Activated naive CD8-positive, alpha-beta T cell treated with anti-CD3 and anti-CD28 coated beads for 36 hours (primary cell): Measurements from ENCODE around the gene IGDCC3. TPM values are rescaled to one million over a fixed set of nuclear protein-coding genes. Genes with fewer than 3 reads are reported as not detected.

Experiments used
- DNase-seq: peaks from one replicate; pipeline ENCODE4 v3.0.0; 2021
- H3K27ac Mint-ChIP-seq: one replicate; pipeline ENCODE4 v1.8.0; 2022; ENCODE audit warnings: mild to moderate bottlenecking, moderate library complexity, mixed read lengths
- H3K27me3 Mint-ChIP-seq: one replicate; pipeline ENCODE4 v1.8.0; 2022; ENCODE audit warnings: mild to moderate bottlenecking, mixed read lengths
- H3K36me3 Mint-ChIP-seq: one replicate; pipeline ENCODE4 v1.8.0; 2021; ENCODE audit warnings: mild to moderate bottlenecking, mixed read lengths
- H3K4me1 Mint-ChIP-seq: one replicate; pipeline ENCODE4 v1.8.0; 2021; ENCODE audit warnings: mixed read lengths
- H3K4me3 Mint-ChIP-seq: one replicate; pipeline ENCODE4 v1.8.0; 2022; ENCODE audit warnings: mild to moderate bottlenecking, moderate library complexity, mixed read lengths
- H3K9me3 Mint-ChIP-seq: one replicate; pipeline ENCODE4 v1.8.0; 2022; ENCODE audit warnings: mixed read lengths
- total RNA-seq, 2 experiments: library from RNA; stranded (reverse); gene quantifications; one replicate each; pipeline ENCODE4 v1.2.3, GENCODE V29; 2021

IGDCC3 gene
- total RNA-seq, 2 experiments from 2014 or later = not detected

- Mint-ChIP-seq H3K4me3 (no peak overlapping the region), H3K27ac (no peak overlapping the region), H3K36me3 (no peaks in the 10 kb centered on the region), H3K4me1 (no peaks in the 10 kb centered on the region), H3K9me3 (no peaks in the 10 kb centered on the region), H3K27me3 (peaks cover 17% of the 10 kb centered on the region)
- no peak for DNase-seq
These were observed 50.0 kb downstream of the IGDCC3 start for GRCh38 chr15:65327651-65328393.

- Mint-ChIP-seq H3K27ac (no peak overlapping the region), H3K36me3 (no peaks in the 10 kb centered on the region), H3K4me3 (no peak overlapping the region), H3K9me3 (no peaks in the 10 kb centered on the region), H3K27me3 (peaks cover 23% of the 10 kb centered on the region), H3K4me1 (no peaks in the 10 kb centered on the region)
- no peak for DNase-seq
These were observed 51.0 kb downstream of the IGDCC3 start for GRCh38 chr15:65326818-65327217.

DNA sequence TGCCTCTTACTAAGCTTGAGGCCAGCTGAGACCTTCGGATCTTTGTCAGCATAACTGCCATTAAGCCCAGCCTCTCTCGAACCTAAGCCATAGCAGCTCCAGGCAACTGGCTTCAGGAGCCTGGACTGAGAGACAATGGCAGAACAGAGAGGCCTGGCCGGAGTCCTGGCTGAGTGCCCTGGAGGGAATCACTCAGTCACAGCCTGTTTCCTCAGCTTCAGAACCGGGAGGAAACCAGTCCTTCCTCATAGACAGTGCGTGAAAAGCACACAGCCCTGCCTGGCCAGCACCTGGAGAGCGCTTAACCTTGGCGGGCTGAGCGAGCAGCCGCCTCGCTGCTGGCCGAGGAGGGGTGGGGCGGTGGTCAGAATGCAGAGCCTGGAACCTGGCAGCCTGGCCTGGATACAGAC lies 51.7 kb downstream of the IGDCC3 start:
- no peaks in the 10 kb centered on the region for H3K4me1 Mint-ChIP-seq
- H3K27ac Mint-ChIP-seq = no peak overlapping the region
- DNase-seq = no peak
- no peak overlapping the region for H3K4me3 Mint-ChIP-seq
- H3K27me3 Mint-ChIP-seq = peaks cover 23% of the 10 kb centered on the region
- H3K36me3 Mint-ChIP-seq = no peaks in the 10 kb centered on the region
- no peaks in the 10 kb centered on the region for H3K9me3 Mint-ChIP-seq

- H3K36me3 Mint-ChIP-seq = no peaks in the 10 kb centered on the region
- H3K4me3 Mint-ChIP-seq = no peak overlapping the region
- DNase-seq = no peak
- no peaks in the 10 kb centered on the region for H3K4me1 Mint-ChIP-seq
- no peak overlapping the region for H3K27ac Mint-ChIP-seq
- H3K9me3 Mint-ChIP-seq = no peaks in the 10 kb centered on the region
- H3K27me3 Mint-ChIP-seq = peaks cover 29% of the 10 kb centered on the region
These were observed 54.7 kb downstream of the IGDCC3 start for GRCh38 chr15:65323071-65323511.

DNA sequence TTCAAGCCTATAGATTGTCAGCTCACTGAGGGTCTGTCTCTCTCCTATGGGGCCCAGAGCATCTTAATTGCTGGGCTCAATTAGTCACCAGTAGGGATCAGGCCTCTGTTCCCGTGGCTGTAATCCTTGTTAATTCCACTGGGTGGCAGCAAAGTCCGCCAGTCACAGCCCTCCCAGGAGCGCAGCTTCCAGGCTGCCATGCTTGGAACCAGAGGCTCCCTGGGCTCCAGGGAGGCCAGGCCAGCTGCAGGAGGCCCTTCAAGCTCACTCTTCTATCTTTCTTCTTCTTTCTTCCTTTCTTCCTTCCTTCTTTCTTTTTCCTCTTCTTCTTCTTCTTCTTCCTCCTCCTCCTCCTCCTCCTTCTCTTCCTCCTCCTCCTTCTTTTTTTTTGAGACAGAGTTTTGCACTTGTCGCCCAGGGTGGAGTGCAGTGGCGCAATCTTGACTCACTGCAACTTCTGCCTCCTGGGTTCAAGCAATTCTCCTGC lies 58.9 kb downstream of the IGDCC3 start:
- Mint-ChIP-seq H3K9me3 (no peaks in the 10 kb centered on the region), H3K4me1 (no peaks in the 10 kb centered on the region), H3K4me3 (no peak overlapping the region), H3K36me3 (no peaks in the 10 kb centered on the region), H3K27me3 (peaks cover 21% of the 10 kb centered on the region), H3K27ac (no peak overlapping the region)
- DNase-seq = peak; percentile 81

GRCh38 chr15:65312400-65312916 lies 65.3 kb downstream of the IGDCC3 start:
- H3K27ac Mint-ChIP-seq = no peak overlapping the region
- H3K9me3 Mint-ChIP-seq = no peaks in the 10 kb centered on the region
- H3K4me3 Mint-ChIP-seq = no peak overlapping the region
- H3K27me3 Mint-ChIP-seq = no peaks in the 10 kb centered on the region
- H3K36me3 Mint-ChIP-seq = no peaks in the 10 kb centered on the region
- DNase-seq = no peak
- no peaks in the 10 kb centered on the region for H3K4me1 Mint-ChIP-seq

DNA sequence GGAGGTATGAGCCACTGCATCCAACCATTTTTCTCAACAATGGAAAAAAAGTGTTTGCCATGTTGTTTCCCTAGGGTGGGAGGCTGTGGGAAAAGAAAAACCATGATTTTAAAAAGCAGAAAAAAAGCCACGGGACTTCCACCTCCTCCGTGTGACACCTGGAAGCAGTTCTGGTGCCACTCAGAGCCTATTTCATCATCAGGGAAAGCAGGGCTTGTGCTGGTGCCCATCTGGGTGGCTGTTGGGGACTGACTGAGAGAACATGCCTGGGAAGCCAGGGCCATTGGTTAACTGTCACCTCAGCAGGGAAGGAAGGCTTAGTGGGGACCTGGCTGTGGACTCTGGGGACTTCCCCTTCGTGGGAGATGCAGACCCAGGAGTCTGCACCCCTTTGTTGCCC lies 66.0 kb downstream of the IGDCC3 start:
- H3K27ac Mint-ChIP-seq = no peak overlapping the region
- no peak overlapping the region for H3K4me3 Mint-ChIP-seq
- H3K36me3 Mint-ChIP-seq = no peaks in the 10 kb centered on the region
- H3K9me3 Mint-ChIP-seq = no peaks in the 10 kb centered on the region
- no peaks in the 10 kb centered on the region for H3K4me1 Mint-ChIP-seq
- DNase-seq = no peak
- no peaks in the 10 kb centered on the region for H3K27me3 Mint-ChIP-seq

GRCh38 chr15:65310431-65311137 lies 67.2 kb downstream of the IGDCC3 start:
- Mint-ChIP-seq H3K27me3 (no peaks in the 10 kb centered on the region), H3K9me3 (no peaks in the 10 kb centered on the region), H3K36me3 (no peaks in the 10 kb centered on the region), H3K4me3 (no peak overlapping the region), H3K27ac (no peak overlapping the region), H3K4me1 (peaks cover 5% of the 10 kb centered on the region)
- DNase-seq = no peak

GRCh38 chr15:65309882-65310418 lies 67.9 kb downstream of the IGDCC3 start:
- H3K27me3 Mint-ChIP-seq = peaks cover under 1% of the 10 kb centered on the region
- H3K4me1 Mint-ChIP-seq = peaks cover 9% of the 10 kb centered on the region
- H3K36me3 Mint-ChIP-seq = no peaks in the 10 kb centered on the region
- H3K27ac Mint-ChIP-seq = no peak overlapping the region
- no peaks in the 10 kb centered on the region for H3K9me3 Mint-ChIP-seq
- no peak overlapping the region for H3K4me3 Mint-ChIP-seq
- no peak for DNase-seq

DNA sequence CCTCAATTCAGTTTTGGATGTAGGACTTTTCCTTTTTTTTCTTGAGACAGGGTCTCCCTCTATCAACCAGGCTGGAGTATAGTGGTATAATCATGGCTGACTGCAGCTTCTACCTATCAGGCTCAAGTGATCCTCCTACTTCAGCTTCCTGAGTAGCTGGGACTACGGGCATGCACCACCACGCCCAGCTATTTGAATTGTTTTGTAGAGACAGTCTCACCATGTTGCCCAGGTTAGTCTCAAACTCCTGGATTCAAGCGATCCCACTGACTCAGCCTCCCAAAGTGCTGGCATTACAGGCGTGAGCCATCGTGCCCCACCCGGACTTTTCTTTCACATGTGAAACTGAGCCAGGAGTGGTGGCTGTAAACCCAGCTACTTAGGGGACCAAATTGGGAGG lies 69.8 kb downstream of the IGDCC3 start:
- Mint-ChIP-seq H3K9me3 (no peaks in the 10 kb centered on the region), H3K36me3 (no peaks in the 10 kb centered on the region), H3K4me1 (peaks cover 20% of the 10 kb centered on the region), H3K4me3 (no peak overlapping the region), H3K27ac (no peak overlapping the region), H3K27me3 (peaks cover 7% of the 10 kb centered on the region)
- DNase-seq = no peak

DNA sequence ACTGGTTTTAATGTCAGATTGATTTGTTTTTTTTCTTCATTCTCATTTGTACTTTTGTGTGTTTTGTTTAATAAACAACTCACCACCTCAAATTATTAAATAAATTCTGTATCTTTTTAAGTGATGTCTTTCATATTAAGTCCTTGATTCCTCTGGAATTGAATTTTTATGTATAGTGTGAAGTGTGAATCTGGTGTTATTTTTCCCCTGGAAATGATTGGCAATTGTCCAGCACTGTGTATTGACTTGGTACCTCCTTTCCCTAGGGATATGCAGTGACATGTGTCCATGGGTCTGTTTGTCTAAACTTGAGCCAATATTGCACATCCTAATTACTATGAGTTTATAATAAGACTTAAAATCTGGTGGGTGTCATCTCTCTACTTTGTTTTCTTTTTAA lies 71.3 kb downstream of the IGDCC3 start:
- Mint-ChIP-seq H3K4me1 (peaks cover 20% of the 10 kb centered on the region), H3K4me3 (no peak overlapping the region), H3K27ac (no peak overlapping the region), H3K27me3 (peaks cover 7% of the 10 kb centered on the region), H3K36me3 (no peaks in the 10 kb centered on the region), H3K9me3 (no peaks in the 10 kb centered on the region)
- no peak for DNase-seq

- H3K27ac Mint-ChIP-seq = no peak overlapping the region
- H3K36me3 Mint-ChIP-seq = no peaks in the 10 kb centered on the region
- H3K4me1 Mint-ChIP-seq = peaks cover 20% of the 10 kb centered on the region
- H3K9me3 Mint-ChIP-seq = no peaks in the 10 kb centered on the region
- H3K27me3 Mint-ChIP-seq = peaks cover 7% of the 10 kb centered on the region
- no peak for DNase-seq
- H3K4me3 Mint-ChIP-seq = no peak overlapping the region
These were observed 72.0 kb downstream of the IGDCC3 start for GRCh38 chr15:65305776-65306175.

DNA sequence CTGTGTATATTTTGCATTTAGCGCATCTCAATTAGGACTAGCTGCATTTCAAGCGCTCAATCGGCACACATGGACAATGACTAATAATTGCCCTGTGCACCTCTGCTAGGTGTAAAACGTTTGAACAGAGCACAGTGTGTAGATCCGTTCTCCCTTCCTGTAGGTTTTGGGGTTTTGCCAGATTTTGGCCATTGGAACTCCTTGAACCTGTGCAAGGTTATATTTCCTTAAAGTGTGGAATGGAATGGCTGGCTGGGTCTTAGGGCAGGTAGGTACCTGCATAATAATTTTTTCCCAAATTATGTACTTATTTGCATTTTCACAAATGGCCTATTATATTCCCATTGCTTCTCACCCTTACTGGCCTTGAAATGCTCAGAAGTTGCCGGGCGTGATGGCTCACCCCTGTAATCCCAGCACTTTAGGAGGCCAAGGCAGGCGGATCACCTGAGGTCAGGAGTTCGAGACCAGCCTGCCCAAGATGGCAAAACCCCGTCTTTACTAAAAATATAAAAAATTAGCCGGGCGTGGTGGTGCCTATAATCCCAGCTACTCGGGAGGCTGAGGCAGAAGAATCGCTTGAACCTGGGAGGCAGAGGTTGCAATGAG lies 72.5 kb downstream of the IGDCC3 start:
- no peaks in the 10 kb centered on the region for H3K36me3 Mint-ChIP-seq
- H3K27ac Mint-ChIP-seq = peak overlapping the region; percentile 97
- DNase-seq = no peak
- H3K9me3 Mint-ChIP-seq = no peaks in the 10 kb centered on the region
- peaks cover 7% of the 10 kb centered on the region for H3K27me3 Mint-ChIP-seq
- H3K4me3 Mint-ChIP-seq = peak overlapping the region; percentile 93
- H3K4me1 Mint-ChIP-seq = peaks cover 24% of the 10 kb centered on the region

- H3K4me3 Mint-ChIP-seq = peak within 1 kb of the TSS; percentile 93
- peak; percentile 88 for DNase-seq
- peak within 1 kb of the TSS; percentile 97 for H3K27ac Mint-ChIP-seq
- H3K4me1 Mint-ChIP-seq = peaks cover 29% of the 10 kb centered on the region
- H3K9me3 Mint-ChIP-seq = no peaks in the 10 kb centered on the region
- peaks cover 7% of the 10 kb centered on the region for H3K27me3 Mint-ChIP-seq
- no peaks in the 10 kb centered on the region for H3K36me3 Mint-ChIP-seq
These were observed 73.2 kb downstream of the IGDCC3 start, which contains the start of gene RNU5B-1 for GRCh38 chr15:65304381-65305149. Gene RNU5B-1, plus strand, starts transcription at chr15:65304677.
